PC-9 (cell line): Measurements from ENCODE around the gene PNMA6F.

ENCODE experiments used
- CTCF ChIP-seq: fragments of 200-600 bp; sonication (generic); conservative IDR thresholded peaks from 2 replicates; pipeline ENCODE4 v1.6.1; 2017; ENCODE audit warnings: mixed run types, antibody characterized with exemption, mild to moderate bottlenecking, moderate library complexity
- EZH2 ChIP-seq: fragments of 200-600 bp; sonication (generic); IDR thresholded peaks from 2 replicates; pipeline ENCODE4 v1.8.0; 2017; ENCODE audit warnings: antibody characterized with exemption, low read depth

- TF ChIP-seq CTCF (no peak), EZH2 (no peak)
These were observed at the start of gene PNMA6F for GRCh38 chrX:153321381-153322124.
